GM18498 (cell line): Measurements from ENCODE around the gene FADS6.
"Not testable (repeated sequence)": the region's sequence is repeated elsewhere in the genome, so short reads cannot be mapped to it uniquely, and the experiment has no call there.

ENCODE experiments used
- ATAC-seq: cut with Tn5 transposase; IDR thresholded peaks from one replicate; pipeline ENCODE4 v1.9.1; 2021; ENCODE audit warnings: mild to moderate bottlenecking, moderate library complexity; ENCODE audit not compliant: unreplicated experiment

FADS6 gene

GRCh38 chr17:74921026-74921681 is 27.7 kb upstream of the FADS6 start:
- ATAC-seq: no peak

GRCh38 chr17:74920642-74921025 is 27.2 kb upstream of the FADS6 start:
- no peak for ATAC-seq

GRCh38 chr17:74920306-74920620 is 26.8 kb upstream of the FADS6 start:
- ATAC-seq: no peak

GRCh38 chr17:74919440-74920305 is 26.2 kb upstream of the FADS6 start:
- ATAC-seq: no peak

GRCh38 chr17:74918906-74919305 is 25.5 kb upstream of the FADS6 start:
- ATAC-seq: no peak

GRCh38 chr17:74917430-74917829 is 24.0 kb upstream of the FADS6 start:
- ATAC-seq: no peak

DNA sequence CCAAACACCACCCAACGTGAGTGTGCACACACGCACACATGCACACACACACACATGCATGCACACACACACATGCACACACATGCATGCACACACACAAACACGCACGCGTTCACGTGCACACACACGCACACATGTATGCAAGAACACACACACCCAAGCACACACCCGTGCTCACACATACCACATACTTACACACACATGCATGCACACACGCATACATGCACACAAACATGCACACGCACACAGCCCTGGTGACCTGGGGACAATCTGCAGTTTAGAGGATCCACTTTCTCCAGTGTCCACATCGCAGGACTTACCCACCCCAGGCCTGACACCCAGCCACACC is 23.4 kb upstream of the FADS6 start:
- no peak for ATAC-seq

DNA sequence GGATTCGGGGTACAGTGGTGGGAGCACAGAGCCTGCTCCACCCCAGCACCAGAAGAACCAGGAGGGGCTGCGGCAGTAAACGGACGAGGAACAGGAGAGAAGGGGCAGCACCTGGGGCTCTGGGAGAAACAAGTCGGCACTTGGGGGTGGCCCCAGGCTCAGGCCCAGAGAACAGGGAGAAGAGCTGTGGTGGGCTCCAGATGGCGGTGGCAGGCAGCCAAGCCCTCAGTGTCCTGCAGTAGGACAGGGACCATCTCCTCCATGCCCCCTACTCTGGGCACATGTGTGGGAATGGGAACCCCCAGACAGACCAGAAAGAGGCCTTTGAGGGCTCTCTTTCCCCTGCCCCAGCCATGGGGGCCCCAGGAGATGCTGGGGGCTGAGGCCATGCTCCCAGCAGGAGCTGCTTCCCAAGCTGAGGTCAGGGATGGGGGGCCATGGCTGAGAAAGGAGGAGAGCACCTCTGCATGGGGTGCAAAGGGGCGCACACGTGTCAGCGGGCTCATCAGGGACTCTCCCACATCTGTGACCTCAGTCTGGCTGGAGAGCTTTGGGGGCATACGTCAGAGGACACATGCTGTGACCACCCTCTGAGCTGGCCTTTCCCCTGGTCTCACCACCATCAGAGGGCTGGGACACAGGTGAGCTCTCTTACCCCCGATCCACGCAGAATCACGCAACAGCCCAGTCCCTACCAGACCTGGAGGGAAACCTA is 22.9 kb upstream of the FADS6 start:
- ATAC-seq: no peak

DNA sequence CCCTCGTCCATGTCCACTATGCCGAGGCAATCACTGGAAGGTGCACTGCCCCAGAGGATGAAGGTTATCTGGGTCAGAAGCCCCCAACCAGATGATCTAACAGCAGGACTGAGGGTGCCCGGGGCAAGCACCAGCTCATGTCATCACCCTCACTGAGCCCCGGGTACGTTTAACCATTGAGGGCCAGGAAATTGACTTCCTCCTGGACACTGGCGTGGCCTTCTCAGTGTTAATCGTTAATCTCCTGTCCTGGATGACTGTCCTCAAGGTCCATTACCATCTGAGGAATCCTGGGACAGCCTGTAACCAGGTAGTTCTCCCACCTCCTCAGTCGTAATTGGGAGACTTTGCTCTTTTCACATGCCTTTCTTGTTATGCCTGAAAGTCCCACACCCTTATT is 18.0 kb upstream of the FADS6 start:
- not testable (repeated sequence) for ATAC-seq

DNA sequence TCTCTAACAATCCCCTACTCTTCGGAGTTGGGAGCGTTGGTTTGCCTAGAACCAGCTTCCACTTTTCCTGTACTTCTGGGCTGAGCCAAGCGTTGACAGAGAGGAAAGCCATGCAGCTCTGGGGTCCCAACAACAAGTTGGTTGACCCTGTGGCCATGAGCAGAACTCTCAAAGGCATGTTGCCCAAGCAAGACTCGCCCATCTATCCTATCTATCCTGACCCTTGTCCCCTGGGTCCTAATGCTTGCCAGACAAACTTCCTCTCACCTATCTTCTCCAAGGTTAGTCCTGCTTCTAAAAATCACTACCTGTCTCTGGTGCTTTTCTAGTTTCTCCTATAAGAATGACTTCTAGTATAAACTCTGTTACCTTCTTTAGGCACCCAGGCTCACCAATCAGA is 15.7 kb upstream of the FADS6 start:
- ATAC-seq: not testable (repeated sequence)

- ATAC-seq: no peak
These were observed 13.6 kb upstream of the FADS6 start for GRCh38 chr17:74907012-74907411.

DNA sequence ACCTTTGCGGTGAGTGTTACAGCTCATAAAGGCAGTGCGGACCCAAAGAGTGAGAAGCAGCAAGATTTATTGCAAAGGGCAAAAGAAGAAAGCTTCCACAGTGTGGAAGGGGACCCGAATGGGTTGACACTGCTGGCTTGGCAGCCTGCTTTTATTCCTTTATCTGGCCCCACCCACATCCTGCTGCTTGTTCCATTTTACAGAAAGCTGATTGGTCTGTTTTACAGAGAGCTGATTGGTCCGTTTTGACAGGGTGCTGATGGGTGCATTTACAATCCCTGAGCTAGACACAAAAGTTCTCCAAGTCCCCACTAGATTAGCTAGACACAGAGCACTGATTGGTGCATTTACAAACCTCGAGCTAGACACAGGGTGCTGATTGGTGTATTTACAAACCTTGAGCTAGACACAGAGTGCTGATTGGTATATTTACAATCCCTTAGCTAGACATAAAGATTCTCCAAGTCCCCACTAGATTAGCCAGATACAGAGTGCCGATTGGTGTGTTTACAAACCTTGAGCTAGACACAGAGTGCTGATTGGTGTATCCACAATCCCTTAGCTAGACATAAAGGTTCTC is 12.9 kb upstream of the FADS6 start:
- not testable (repeated sequence) for ATAC-seq

- no peak for ATAC-seq
These were observed 11.4 kb upstream of the FADS6 start for GRCh38 chr17:74904687-74905409.

GRCh38 chr17:74903671-74904070 is 10.2 kb upstream of the FADS6 start:
- no peak for ATAC-seq

DNA sequence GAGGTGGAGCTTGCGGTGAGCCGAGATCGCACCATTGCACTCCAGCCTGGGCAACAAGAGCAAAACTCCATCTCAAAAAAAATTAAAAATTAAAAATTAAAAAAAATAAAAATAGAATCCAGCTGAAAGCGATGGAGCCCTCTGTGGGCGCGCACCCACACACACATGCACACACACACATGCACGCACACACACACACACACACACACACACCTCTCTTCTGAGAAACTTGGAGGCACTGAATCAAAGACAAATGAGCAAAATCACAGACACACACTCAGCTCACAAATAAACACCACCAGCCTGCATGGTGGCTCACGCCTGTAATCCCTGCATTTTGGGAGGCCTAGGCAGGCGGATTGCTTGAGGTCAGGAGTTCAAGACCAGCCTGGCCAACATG is 9.6 kb upstream of the FADS6 start:
- no peak for ATAC-seq

GRCh38 chr17:74901353-74902135 is 8.1 kb upstream of the FADS6 start:
- no peak for ATAC-seq

DNA sequence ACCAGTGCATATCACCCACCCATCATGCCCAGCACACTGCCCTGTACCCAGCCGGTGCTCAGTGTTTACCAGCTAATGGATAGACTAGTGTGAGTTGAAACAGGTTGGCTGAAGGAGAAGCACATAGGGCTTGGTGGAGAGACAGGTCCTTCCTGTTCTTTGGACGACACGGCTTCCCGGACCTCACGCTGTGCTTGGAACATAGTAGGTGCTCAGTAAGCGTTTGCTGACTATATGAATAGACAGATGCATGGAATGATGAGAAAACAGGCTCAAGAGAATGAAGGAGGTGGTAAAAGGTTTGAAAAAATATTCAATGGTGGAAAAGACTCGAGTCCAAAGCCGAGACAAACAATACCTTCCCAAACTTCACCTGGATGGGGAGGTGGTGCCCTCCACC is 6.8 kb upstream of the FADS6 start:
- ATAC-seq: no peak

- no peak for ATAC-seq
These were observed 5.0 kb upstream of the FADS6 start for GRCh38 chr17:74898376-74898946.

- no peak for ATAC-seq
These were observed 671 bp upstream of the FADS6 start for GRCh38 chr17:74893936-74894671.
